NCI-H526 (cell line): Measurements from ENCODE around the gene DNLZ.
"Not testable (repeated sequence)": the region's sequence is repeated elsewhere in the genome, so short reads cannot be mapped to it uniquely, and the experiment has no call there.

Experiments
- DNase-seq, 2 experiments: peaks; one replicate each; lab custom pipeline; 2025; lab: John Stamatoyannopoulos, UW

The DNLZ gene

DNA sequence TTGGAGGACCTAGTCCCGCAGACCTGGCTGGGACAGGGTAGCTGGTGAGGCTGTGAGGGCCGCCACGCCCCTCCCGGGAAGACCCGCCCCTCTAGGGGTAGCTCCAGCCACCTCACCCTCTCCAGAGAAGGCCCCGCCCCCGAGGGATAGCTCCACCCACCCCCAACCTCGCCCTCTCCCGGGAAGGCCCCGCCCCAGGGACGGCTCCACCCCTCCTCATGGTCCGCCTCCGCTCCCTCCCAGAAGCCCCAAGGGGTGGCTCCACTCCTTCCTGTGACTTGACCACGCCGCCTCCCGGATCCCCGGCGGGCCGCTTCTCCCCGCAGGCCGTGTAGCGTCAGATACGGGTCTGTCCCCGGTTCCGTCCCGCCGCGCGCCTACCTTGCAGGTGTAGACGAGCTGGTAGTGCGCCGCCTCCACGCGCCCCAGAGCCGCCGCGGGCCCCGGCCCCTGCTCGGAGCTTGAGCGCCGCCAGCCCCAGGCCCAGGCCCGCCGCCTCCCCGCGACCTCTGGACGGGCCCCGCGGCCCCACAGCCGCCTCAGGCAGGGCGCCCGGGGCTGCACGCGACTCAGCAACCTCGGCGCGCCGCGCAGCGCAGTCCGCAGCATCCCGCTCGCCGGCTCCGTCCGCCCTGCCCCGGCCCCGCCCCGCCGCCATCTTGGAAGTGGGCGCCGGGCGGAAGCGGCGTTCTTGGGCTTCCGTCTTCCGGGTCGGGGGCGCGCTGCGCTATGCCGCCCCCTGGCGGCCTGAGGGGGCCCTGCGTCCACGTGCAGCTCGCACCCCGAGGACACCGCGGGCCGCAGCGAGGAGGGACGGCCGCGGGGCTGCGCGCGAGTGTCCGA is at the start of gene DNLZ:
Gene DNLZ, minus strand, starts transcription at position 639 of the 843 bp plus-strand sequence. Its CDS starts 30 bp downstream, at position 609.
- peak; percentile 65 to 91 for DNase-seq

DNA sequence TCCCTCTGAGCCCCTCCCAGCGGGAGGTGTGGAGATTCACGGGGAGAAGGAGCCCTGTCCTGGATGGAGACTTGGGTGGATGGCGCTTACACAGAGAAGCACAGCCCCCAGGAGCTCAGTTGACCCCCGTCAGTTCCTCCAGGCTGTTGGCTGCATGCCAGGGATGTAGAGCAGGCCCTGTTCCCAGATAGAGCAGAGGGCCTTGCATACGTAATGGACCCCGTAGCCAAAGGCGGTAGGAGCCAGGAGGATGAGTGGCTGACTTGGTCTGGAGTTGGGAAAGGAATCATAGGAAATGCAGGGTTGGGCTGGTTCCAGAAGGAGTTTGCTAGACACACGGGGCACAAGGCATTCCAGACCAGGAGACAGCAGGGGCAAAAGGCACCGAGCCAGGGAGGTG is 49.4 kb upstream of the DNLZ start:
- no peak for DNase-seq

DNA sequence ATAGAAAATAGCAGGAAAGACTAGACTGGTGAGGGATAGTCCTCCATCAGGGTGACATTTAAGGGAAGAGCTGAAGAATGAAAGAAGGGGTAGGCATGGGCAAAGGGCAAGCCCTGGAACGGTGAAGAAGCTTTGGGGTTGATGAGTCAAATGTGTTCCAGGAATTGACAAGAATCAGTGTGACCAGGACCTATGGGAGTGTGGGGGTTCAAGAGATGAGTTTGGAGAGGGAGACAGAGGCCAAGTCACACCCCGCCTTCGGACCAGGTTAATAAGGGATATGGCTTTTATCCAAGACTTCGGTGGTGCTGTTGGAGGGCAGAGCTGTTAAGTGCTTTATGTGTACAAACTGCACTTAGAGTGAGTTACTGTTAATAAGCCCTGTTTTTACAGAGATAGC is 47.8 kb upstream of the DNLZ start:
- no peak for DNase-seq

DNA sequence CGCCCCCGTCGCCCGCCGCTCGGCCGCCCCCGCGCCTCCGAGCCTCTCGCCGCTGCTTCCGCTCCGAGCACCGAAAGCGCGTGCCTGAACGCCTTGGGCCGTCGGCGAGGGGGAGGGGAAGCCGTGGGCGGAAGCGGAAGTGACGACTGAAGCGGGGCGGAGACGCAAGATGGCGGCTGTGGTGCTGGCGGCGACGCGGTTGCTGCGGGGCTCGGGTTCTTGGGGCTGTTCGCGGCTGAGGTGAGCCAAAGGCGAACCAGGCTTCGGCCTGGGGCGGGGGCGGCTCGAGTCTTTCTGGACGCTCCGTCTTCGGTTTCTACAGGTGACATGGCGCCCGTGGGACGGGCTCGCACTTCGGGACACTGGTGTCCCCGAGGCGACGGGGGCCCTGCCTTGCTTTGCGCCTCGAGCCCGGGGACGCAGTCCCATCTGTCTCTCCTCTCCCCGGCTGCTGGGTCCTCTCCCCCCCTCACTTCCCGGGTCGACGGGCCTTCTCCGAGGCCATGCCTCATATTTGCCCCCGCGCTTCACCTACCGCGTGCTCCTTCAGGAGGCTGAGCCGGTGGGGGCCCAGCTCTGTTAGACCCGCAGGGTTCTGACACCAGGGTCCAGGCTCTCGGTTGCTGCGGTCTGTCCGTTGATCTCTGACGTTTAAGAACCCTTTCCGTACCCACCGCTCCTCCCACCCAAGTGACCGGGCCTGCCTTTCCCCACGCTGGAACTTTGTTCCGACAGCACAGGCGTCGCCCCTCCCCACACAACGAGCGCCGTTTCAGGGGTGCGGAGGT is 47.1 kb upstream of the DNLZ start, which contains the start of the genes ENTR1 and PMPCA:
Gene ENTR1, minus strand, starts transcription at position 115 of the 788 bp plus-strand sequence. CDS start 217 bp downstream, outside the sequence.
Gene PMPCA, plus strand, starts transcription at position 159 of the 788 bp plus-strand sequence. Its CDS starts 11 bp downstream, at position 170.
- peak in 1 of 2 experiments; percentile 90 for DNase-seq

DNA sequence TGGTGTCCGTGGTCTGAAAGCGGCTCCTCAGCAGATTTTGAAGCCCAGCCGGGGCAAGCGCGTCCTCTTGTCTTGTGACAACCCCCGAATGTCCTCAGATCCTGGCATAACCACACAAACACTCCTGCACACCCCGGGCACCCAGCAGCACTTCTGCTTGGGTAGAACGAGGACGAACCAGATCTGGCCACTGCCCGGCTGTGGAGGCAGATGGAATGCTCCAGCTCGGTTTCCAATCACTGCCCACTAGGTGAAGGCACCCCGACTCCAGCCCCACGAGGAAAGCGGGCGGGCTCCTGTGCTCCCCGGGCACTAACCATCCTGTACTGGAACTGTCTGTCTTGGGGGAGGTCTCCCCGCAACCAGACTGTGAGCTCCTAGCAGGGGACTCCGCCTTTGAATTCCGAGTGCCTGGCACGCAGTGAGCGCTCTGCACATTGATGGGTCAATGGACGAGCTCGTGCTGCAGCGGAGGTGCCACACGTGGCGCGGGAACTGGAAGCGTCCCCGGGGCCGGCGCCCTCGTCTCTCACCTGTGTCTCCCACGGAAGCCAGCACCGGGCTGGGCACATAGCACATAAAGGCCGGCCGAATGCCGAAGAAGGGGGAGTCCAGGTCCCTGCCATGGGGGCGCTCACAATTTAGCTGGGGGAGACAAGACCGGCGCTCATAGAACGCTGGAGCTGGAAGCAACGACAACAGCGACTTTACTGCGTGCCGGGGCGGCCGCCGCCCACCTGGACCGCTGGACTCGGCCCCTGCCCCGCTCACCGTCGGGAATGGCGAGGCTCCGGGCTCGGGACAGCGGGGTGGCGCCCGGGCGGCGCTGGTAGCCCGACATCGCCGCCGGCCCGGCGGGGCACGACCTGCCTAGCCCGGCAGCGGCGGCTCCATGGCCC is 46.3 kb upstream of the DNLZ start:
- peak in 1 of 2 experiments; percentile 14 for DNase-seq

DNA sequence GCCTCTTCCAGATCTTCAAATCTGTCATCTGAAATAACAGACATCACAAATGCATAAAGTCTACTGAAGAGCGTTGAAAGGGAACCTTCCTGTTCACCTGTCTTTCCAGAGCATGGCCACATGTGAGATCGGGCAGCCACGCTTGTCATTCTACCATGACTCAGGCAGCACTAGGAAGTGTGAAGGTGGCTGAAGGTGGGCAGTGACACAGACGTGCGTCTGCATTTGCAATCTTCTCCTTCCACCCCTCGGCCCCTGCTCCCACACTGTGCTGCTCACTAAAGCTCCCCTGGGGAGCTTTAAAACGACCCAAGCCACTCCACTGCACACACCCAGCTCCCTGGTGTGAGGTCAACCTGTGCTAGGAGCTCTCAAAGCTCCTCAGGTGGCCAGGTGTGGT is 44.4 kb upstream of the DNLZ start:
- no peak for DNase-seq

DNA sequence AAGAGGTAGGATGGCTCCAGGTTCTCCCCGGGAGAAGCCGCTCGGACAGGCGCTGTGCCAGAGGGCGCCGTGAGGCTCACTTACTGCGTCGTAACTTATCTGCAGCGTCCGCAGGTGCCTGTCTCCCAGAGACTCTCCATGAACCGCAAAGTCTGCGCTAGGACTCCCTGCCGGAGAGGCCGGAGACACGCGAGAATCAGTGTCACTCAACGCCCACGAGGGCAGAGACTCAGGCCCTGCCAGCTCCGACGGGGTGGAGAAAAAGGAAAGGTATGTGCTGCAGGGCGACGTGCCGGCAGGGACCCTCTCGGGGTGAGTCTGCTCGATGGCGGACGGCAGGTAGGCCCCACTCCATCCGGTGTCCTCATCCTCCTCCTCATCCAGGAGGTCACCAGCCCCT is 43.5 kb upstream of the DNLZ start:
- not testable (repeated sequence) for DNase-seq

DNA sequence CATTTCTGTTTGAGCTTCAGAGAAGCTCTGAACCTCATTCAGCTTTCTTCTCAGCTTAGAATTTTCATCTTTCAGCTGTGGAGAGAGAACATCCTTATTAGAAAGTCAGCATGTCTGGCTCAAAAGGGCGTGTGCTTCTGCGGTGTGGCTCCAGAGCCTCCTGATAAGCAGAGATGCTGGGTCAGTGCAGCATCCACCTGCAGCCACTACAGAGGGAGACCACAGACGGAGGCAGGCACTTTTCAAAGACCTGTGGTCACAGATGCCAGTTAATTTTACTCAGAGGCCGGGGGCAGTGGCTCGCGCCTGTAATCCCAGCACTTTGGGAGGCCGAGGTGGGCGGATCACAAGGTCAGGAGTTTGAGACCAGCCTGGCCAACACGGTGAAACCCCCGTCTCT is 42.4 kb upstream of the DNLZ start:
- not testable (repeated sequence) for DNase-seq

DNA sequence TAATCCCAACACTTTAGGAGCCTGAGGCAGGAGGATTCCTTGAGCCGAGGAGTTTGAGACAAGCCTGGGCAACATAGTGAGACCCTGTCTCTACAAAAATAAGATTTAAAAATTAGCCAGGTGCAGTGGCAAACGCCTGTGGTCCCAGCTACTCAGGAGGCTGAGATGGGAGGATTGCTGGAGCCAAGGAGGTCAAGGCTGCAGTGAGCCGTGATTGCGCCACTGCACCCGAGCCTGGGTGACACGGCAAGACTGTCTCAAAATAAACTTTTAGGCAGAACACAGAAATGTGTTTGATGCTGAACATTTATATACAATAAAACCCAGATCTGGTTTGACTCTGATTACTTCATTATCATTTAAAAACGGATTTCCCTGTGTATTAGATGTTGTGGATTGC is 41.9 kb upstream of the DNLZ start:
- DNase-seq, result no peak

DNA sequence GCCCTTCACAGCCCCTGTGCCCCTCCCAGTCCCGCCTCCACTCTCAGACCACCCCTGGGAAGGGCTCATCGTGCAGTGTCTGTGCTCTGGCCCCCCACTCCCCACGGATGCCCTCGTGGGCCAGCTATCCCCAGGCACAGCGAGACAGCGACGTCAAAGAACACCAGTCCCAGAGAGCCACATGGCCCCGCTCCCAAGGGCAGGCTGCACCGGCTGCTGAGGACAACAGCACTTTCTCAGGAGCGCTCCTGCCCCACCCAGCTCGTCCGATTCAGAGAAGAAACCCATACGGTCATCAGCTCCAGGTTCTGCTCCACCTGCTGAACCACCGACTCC is 41.2 kb upstream of the DNLZ start:
- no peak for DNase-seq

DNA sequence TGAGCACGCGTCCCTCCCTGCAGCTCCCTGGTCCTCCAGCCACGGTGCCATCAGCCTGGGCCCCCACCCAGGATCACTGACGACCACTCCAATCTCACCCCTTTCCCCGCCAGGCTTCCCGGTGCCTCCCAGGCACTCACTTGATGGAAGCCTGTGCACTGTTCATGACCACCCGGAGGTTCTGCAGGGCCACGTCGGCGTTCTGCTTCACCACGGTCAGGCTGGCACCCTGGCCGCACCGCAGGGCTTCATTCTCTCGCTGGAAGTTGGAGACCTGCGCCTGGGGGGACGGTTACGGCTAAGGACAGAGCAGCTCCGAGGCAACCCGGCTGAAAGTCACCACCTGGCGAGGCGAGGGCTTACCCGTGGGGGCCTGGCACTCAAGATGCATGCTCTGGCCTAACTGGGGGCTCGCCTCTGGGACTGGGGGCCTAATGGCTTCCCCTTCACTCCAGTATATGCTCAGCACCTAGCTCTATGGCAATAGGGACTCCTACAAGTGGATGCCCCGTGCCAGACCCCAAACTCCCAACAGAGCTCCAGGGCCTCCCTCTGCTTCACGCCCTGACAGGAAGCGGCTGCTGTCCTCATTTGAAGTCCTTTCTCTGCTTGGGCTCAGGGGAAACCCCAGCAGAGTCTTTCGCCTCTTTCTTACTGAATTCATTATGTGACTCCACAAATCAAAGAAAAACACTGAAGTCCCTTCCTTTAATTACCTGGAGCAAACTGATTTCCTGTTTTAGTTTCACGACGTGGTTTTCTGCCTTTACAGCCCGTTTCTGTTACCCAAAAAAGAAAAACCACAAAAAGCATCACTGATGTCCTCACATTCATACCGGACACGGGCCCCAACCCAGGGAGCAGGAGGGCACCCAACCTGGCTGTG is 40.6 kb upstream of the DNLZ start:
- no peak for DNase-seq

DNA sequence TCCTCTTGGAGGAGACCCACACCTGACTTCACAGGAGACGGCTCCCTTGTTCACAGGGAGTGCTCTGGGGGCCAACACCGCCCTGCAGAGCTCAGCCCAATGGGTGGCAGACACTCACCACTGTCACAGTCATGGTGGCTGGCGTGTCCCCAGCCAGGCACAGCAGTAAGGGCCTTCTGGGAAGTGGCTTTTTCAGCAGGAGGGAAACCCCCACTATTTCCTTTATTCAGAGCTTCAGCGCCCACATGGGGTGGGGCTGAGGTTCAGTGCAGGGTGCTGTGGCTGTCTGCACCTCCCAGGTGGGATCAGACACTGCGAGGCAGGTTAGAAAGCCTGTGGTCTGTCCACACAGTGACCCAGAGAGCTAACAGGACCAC is 40.0 kb upstream of the DNLZ start:
- DNase-seq, result no peak

DNA sequence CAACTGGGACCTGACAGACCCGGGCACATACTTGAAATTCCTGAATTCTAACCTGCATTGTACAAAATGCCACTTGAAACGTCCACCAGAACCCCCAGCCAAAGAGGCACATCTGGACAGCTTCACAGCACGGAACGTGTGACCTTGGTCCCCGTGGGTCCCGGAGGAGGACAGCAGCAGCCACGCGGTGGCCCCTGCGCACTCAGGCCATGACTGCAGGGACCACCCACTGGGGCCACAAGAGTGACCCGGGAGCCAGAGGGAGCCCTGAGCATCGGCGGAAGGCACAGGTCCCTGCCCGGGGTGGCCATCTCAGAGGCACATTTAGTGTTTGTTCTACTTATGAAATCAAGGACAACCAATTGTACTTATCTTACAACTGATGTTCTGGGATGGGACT is 38.5 kb upstream of the DNLZ start:
- no peak for DNase-seq

DNA sequence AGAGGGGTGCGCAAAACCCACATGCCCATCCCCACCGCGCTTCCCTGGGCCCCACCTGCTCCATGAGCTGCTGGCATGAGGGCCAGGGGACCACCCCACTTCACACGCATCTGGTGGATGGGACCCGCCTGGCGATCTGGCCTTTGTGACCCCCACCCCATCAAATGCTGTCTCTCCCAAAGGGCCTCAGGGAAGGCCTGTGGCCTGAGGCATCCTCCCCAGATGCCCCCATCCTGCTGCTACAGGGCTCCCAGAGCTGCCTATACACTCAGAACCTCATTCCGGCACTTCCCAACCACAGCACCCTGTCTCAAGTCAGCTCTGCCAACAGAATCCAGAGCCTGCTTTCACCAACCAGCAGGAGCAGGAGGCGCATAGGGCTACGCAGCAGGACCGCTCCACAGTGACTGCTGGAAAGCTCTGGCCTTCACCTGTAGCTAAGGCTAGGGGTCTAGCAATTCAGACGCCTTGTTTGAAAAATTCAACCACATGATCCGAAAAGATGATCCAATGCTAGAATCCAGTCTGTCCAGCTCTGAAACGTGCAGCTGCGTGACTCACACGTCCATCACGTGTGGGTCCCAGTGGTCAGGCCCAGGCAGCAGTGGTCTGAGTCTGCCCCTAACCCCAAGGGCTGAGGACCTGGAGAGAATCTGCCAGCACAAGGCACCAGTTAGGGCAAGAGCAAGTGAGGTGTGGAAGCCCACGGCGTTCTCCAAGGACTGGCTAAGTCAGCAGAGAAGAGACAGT is 37.8 kb upstream of the DNLZ start:
- no peak for DNase-seq

DNA sequence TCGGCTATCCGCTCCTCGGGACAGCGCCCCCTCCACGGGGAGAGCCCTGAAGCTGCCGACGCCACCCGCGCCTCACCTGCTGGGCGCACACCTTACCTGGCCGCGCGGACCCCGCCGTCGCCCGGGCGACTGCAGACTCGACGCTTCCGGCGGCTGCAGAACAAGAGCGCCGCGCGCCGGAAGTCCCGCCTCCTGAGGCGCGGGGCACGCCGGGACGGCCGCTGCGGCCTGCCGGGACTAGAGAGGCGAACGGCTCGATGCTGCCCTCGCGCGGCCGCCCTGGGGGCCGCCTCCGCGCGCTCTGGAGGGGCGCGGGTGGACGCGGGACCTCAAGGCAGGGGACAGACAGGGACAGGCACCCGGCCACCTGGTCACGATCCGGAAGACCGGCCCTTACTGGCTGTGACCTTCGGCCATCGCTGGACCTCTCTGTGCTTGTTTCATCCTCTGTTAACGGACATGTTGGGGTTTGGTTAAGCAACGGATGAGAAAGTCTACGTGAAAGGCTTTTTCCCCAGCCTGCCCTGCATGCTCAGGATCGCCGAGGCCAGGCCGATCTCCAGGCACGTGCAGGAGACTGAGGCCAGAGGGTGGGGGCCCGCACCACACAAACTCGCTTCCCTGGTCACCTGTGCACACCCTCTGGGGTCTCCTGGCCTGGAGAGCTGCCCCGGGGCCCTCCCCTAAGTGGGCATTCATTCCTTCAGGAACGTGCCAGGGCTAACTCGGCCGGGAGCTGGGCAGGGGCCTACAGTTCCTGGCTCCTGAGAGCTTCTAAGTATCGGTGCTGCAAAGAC is 36.7 kb upstream of the DNLZ start, which contains the start of gene SNAPC4:
Gene SNAPC4, minus strand, starts transcription at position 133 of the 797 bp plus-strand sequence. CDS start 1,742 bp downstream, outside the sequence.
- peak in 1 of 2 experiments; percentile 91 for DNase-seq

DNA sequence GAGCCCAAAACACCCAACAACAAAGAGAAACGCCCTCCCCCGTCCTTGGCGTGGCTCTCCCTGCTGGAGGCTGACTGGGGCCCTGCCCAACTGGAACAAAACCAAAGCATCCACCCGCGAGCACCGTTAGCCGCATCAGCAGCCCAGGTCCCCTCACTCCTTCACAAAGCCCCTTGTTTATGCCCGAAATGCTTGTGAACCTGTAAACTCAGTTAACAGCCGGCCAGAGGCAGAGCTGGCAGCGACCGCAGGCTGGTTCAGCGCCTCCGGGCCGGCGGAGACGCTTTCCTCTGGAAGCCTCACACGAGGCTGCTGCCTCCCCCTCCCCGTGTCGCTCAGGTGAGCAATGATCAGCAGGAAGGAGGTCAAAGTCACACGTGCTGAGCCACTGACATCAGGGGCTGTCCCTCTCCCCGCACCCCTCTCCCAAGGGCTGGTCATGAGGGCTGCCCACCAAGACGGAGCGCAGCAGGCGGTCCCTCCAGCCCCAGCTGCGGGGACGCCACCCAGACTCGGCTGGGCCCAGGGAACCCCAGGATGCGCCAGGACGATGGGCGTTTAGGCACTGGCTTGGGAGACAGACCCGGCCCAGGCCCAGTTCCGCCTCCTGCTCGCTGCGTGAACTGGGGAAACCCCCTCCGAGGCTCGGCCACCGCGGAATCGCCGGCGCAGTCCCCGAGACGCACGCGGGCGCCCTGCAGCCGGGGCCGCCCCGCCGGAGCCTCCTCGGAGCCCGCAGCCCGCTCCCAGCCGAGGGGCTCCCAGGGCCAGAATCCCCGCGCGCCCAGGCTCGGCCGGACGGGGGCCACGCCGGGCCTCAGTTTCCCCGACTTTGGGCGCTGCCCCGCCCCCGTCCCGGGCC is 35.9 kb upstream of the DNLZ start:
- no peak for DNase-seq

DNA sequence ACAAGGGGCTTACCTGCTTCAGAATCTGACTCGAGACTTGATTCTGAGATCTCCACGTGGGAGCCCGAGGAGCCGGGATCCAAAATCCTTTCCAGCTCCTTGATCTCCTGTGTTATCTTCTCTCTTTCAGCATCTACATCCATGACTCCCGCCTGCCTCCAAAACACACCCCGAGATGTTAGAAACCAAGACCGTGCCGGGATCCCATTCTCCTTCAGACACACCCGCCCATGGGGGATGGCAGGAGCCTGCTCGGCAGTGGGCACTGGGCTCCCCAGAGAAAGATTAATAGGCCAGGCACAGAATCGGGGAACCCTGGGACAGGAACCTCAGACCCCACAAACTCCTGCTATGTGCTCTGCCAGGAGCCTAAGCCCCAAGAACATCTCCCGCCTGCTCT is 34.7 kb upstream of the DNLZ start:
- DNase-seq, result no peak

DNA sequence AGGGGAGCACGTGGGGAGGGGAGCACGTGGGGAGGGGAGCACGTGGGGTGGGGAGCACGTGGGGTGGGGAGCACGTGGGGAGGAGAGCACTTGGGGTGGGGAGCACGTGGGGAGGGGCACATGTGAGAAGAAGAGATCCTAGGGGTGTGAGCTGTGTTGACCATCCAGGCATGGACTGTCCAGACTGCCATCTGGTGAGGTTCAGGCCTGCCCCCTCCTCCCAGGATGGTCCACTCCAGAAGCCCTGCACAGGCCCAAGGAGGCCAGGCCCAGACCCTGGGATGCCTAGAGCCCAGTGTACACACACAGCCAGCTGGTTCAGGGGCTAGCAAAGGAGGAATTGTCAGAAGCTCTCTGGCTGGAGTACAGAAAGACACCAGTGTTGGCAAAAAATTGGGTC is 34.1 kb upstream of the DNLZ start:
- no peak for DNase-seq

DNA sequence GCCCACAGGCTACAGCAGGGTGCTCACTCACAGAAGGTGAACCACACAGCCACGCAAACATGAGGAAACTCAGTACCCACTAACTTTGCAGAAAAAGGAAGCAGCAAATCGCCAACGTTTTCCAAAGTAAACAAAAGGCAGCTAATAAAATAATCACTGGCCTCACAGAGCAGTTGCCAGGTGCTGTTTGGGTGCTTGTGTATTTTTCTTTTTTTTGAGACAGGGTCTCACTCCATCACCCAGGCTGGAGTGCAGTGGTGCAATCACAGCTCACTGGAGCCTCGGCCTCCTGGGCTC is 32.6 kb upstream of the DNLZ start:
- no peak for DNase-seq
